Measurements from ENCODE around the gene NXPH2.

NXPH2 gene

DNA sequence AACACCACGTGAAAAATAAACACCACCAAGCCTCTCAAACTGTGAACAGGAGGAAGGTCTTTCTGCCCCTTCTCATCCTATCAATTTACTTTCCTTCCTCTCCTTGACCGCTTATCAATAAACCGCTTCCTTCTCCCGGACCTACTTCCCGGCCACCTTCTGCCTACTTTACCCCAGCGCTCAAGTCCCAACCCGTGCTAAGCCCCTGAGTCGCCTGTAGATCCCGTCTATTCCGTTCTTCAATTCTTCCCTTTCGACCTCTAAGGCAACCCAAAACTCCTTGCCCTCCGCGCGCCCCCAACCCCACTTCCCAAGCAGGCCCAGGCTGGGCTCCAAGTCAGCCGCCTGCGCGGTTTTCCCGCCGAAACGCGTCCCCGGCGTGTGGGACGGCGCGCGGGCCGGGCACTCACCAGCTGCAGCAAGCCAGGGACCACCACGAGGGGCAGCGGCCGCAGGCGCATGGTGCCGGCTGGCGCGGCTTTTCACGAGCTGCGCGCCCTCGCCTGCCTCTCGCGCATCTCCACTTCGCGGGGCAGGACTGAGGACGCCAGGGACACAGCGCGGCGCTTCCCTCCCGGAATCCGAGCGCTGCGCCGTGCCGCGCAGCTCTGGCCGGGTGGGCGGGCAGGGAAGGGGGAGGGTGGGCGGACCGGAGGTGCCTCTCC lies at the start of gene NXPH2:
TSS of gene NXPH2 (minus strand) at position 610 of the 665 bp plus-strand sequence. CDS start at position 461, 149 bp downstream.
- no peak for DNase-seq

DNA sequence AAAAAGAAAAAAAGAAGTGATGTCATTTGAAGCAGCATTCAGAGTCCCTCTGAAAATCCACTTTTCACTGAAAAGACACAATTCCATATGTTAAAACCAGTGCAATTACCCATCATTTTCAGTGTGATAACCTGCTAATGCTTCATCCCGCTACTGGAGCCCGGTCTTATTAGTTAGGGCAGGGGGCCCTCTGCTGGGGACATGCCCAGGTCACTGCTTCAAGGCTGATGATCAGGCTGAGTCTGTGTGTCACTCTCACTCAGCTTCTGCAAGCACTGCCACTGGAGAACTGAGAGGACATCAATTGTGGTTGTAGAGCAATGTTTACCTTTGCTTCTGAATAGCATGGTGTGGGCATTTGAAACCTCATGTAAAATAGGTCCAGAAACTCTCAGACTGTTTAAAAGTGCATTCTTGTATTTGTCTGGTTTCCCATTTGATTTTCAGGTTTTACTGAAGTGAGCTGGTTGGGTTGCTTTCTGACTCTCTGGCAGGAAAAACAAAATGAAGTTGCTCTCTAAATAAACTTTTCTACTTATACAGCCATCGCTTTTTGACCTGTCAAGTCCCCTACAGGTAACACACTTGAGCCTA lies 49.2 kb upstream of the NXPH2 start:
- DNase-seq, result no peak

DNA sequence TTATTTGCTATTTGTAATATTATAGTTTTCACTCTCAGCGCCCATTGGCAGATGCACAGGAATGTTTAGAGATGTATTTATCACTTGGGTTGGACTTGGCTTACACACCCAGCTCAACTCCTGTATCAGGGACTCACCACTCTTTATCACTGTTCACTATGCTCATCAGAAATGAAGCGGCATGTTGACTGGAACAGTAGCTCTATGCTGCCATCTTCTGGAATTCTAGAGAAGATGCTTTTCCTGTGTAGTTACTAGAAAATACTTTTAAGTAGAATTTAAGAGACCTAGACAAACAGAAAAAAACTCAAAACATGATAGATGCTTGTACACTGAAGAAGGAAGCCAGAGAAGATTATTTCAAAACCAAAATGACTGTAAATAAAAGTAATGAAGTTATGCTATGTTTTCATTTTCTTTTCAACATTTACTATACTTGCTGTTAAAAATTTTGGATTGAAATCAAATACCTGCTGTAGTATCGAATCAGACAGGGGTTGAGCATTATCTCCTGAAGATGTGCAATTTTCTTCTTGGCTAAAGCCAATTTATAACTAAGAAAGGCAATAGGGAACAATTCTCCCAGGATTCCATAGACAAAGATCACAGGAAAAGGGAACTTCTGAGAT lies 47.4 kb upstream of the NXPH2 start:
- DNase-seq, result peak; percentile 6

DNA sequence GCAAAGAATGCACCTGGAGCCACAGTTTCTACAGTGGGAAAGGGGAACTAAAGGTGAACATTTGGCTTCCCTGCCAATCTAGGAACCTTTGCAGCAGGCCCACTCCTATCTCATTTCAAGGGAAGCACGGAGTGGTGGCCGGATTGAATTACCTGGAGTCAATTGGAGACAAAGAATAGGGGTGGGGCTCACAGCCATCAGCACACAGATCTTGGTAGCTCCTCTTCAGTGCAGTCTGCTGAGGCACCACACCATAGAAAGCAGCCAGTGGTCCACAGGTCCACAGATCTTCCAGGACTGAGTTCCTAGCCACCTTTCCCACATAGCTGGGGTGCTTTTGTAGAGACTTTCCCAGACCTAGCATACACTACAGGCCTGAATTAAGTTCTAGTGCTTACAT lies 43.5 kb upstream of the NXPH2 start:
- no peak for DNase-seq

DNA sequence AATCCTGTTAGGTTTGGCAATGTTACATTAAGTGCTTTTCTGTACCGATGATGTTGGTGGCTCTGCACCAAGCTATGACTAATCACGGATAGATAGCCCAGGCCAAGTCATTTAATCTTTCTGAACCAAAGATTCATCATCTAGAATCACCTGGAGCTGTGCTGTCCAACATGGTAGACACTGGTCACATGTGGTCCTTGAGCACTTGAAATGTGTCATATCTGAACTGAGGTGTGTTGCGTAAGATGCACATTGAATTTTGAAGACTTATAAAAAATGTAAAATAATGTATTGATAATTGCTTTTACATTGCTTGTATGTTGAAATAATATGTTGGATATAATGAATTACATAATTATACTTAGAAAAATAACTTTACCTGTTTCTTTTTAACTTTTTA lies 39.8 kb upstream of the NXPH2 start:
- DNase-seq, result no peak

DNA sequence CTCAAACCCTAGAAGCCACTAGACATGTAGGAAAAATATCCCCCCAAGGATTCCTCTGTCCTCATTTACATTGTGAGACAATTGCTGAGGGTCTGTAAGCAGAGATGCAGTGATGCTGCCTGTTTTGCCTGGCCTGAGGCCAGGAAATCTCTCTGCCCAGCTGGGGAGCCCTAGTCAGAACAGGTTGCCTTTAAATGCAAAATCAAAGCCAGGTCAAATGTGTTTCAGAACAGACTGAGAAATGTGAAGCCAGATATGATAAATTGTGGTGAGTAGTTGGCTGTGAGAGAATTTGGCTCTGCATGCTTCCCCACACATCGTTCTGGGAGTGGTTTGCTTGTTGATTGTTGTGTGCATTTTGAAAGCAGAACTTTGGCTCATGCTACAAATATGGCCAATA lies 38.4 kb upstream of the NXPH2 start:
- DNase-seq, result no peak

DNA sequence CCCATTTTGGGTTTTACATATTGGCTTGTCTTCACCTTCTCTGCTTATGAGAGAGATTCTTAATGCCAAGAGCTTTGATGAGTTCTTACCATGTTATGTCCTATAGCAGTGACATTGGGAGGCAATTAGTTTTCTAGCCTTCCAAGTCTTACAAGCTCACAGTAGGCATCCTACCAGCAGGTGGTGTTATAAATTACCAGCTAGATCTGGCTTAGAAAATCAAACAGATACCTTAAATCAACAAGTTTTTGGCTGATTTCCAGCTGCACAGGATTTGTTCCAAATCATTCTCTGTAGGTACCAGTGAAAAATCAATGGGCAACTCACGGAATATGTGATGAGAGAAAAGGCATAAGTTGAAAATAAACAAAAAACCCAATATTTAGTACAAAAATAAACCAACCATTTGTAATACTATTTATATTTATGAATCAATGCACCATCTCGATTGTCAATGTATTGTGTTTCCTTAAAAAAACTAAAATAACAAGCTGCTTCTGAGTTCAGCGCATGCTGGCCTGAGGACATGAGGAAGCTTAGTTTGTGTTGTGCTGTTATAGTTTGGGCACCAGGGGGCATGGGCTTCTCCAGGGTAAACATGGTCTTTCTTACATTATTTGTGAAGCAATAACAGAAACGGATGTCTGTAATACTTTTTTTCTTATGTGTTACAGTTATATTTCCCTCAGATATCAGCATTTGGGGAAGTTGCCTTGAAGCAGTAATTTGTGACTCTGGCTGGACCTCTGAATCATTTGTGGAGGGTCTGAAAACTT lies 34.1 kb upstream of the NXPH2 start:
- DNase-seq, result peak; percentile 19

DNA sequence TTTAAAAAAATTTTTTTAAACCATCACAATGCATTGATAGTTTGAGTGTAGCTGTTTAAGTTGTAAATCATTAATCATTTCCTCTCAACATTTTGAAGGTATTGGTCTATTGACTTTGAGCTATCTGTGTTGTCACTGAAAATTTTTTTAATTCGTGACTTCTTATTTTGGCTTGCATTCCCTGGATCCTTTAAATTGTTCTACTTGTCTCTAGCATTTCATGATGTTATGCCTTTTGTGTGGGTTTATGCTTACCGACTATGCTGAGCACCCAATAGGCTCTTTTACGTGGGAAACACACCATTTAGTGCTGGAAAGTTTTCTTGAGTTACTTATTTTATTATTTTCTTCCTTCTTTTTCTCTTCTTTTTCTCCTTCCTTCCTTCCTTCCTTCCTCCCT lies 31.2 kb upstream of the NXPH2 start:
- DNase-seq, result no peak

DNA sequence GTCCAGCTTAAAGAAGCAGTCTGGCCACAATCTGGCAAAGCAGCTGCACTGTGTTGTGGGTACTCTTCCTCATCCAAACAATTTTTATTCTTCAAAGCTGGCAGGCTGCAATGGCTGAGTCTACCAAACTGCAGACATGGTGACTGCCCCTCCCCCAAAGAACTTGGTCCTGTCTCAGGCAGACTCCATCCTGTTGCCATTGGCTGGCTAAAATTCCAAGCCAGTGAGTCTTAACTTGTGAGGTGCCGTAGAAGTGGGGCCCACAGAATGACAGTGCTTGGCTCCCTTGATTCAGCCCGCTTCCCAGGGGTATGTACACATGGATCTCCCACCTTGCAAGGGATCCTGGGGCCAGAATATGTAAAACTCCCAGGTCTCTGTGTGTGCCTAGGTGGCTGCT lies 14.5 kb upstream of the NXPH2 start:
- DNase-seq, result no peak

DNA sequence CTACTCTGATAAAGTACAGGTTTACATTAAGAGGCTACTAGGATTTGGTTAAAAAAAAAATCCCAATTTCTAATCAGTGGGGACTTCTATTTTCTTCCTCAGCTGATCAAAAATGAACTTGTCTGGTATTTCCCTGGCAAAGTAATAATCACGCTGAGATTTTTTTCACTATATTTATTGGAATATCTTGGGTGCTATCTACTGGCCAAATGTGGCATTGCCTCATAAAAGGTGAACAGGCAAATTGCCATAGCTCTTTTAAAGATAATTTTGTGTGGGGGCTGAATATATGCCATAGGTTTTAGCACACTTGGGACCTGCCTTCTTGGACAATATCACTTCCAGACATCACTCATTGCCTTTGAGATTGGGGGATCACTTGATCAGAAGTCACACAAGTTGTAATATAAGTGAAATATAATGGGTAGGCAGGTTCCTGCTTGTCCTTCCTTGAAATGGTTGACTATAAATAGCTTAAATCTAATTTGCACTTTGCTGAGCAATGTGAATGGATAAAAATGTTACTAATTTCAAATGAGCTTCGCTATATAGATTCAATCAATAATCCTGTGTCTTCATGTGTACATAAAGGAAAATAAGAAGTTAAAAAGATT lies 7.0 kb upstream of the NXPH2 start:
- DNase-seq, result no peak

DNA sequence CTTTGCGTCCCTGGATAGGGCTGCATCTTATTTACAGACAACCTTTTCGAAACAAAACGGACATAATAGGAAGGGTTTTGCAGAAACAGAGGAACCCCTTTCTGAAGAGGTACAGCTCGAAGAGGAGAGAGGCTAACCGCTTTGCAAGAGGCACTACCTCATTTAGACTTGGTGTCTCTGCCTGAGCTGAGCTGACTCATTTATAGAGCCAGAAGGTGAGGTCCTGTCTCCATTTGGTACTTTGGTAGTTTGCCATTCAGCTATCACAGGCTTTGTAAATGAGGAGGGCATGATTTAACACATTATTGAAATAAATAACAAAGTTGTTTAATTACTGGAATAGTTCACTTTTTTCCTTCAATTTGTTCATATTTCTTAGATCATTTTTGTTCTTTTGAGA lies 2.2 kb upstream of the NXPH2 start:
- DNase-seq, result no peak

DNA sequence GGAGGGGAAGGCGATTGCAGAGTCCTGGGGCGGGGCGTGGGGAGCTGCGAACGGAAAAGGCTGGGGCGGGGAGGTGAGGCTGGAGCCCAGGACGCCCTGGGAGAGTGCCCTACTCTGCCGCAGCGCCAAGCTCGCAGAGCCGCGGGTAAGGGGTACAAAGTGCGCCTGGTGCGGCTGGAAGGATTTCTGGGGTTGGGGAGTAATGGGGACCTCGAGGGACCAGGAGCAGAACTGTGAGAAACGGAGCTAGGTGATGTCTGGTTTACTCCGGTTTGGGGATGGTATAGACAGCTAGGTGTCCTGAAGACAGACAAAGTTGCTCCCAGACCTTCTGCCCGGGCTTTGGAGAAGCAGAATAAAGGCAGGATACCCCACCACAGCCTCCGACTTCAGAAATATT lies 718 bp upstream of the NXPH2 start:
- DNase-seq, result no peak

DNA sequence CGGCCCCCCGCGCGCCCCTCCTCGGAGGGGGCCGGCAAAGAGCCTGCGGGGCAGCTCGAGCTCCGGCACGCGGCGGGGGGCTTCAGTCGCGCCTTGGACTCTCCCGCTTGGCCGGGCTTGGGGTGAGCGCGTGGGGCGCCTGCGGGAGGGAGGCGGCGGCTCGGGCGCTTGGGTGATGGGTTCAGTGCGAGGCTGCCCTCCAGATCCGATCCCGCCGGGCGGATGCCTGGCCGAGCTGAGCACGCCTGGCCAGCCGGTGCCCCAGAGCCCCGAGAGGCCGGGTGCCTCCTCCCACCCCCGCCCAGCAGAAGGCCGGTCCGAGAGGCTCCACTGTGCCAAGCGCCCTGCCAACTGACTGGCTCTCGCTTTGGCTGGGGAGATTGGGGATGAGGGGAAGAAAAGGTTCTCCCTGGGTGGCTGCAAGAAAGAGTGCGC lies 273 bp upstream of the NXPH2 start:
- no peak for DNase-seq

DNA sequence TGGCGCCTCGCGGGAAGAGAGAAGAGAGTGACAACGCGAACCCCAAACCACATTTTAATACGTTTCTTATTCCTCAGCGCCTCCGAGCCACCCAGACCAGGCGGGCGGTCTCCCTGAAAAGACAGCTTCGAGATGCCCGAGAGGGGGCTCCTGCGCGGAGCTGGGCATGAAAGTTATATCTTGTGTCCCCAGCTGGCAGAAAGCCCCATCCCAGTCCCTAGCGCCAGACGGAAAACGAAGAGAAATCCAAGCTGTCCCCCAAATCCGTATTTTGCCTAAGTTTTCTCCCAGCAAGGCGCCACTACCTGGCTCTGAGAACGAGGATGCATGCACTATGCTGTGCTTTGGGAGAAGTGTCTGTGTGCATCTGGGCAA lies 797 bp downstream of the NXPH2 start:
- no peak for DNase-seq

DNA sequence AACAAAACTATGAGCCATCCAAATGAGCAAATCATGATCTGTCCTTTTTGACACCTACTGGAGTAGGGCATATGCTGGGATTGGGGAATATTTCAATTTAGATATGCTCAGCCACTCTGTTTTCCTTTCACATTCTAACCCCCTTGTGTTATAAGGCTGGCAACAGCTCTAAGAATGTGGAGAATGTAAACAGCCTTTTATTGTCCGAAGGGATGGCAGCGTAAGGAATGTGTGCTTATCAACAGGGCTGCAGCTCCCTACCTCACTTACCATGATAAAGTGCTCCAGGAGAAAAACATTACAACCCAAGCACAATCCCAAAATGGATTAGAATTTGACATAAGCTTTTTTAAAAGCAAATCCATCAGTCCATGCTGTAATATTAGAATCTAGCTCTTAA lies 2.2 kb downstream of the NXPH2 start:
- DNase-seq, result no peak

DNA sequence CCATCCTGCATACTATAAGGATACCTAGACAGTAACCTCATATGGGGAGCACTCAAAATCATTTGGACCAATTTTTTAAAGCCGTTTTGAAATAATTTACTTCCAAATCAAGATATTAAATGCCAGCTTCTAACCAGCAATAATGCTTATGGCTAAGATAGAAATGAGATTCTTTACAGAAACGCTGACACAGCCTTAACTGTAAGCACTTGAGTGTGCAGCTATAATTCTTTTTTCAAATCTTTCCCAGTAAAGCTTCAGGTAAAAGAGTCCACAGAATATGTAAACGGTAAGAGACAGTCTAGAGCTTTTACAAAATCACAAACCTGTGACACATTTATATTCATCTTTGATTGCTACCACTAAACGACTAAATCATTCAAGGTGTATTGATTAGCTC lies 4.5 kb downstream of the NXPH2 start:
- no peak for DNase-seq

DNA sequence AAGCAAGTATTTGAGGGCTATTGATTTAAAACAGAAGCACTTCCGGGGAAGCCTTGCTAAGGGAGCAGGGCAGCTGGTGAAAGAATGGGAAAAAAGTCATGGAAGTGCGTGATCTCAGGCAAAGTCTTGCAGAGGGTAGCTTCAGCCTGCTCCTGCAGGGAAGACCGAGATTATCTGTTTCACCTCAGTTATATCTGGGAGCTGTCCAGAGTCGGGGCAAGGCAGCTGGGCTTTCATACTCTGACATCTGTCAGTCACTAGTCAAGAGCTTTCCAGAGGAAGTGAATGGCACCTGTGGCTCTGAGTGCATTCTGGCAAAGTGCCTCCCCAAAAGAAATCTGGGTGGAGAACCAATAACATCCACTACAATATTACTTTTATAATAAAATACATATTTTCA lies 8.7 kb downstream of the NXPH2 start:
- no peak for DNase-seq

DNA sequence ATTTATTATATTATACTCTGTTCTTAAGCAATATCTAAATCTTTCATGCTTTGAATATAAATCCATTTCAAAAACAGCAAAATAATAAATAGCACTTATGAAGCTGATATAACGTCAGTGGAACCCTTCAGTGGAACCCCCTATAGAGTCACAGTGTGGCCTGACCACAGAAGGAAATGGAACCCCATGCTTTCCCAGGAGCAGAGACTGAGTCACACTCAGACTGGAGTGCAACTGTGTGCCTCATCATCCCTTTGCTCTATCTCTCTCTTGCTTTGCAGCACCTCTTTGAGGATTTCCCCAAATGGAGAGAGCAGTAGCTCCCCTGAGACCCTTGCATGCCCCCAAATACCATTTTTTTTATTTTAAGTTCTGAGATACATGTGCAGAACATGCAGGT lies 13.1 kb downstream of the NXPH2 start:
- DNase-seq, result no peak

DNA sequence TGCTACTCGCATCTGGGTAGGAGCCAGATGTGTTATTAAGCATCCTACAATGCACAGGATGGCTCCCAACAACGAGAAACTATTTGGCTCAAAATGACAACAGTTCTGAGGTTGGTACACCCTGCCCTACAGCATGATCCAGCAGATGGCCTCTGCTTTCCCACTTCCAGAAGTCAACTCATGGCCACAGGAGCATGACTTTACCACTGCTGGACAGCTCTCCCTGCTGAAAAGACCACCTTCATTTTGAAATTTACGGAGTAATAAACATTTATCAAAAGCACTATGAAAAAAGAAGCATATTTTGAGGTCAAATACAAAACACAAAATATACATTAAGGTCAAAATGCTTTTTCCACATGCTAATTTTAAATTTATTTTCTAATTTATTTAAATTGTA lies 13.7 kb downstream of the NXPH2 start:
- no peak for DNase-seq

DNA sequence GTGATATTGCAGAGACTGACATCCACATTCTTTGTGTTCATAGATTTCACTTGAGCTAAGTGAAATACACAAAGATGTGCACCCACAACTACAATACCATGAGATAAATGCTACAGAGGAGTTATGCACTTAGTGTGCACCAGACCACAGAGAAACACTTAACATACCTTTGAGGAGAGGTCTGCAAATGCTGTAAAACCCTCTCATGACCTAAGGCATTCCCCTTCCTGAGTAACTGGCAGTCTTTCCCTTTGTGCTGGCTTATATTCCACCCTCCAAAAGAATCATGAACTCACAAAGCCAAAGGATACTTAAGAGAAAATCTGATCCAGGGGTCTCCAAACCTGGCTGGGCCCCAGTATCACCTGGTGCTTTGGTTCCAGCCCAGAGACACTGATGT lies 16.2 kb downstream of the NXPH2 start:
- DNase-seq, result no peak

DNA sequence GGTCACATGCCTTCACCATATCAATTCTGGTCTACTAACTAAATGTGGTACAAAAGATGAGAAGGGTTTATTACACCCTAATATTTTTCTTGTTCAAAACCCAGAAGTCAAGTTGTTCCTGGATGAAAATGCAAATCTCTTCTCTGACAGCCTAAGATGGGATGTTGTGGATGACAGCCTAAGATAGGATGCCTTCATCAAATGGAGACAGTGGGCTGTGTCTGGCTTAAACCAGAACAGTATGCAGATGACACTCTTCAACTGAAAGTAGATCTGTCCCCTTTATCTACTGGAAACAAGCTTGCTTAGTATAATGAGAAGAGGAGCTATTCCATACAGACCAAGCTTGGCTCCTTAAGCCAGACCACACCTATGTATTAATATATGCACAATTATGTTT lies 17.7 kb downstream of the NXPH2 start:
- no peak for DNase-seq

DNA sequence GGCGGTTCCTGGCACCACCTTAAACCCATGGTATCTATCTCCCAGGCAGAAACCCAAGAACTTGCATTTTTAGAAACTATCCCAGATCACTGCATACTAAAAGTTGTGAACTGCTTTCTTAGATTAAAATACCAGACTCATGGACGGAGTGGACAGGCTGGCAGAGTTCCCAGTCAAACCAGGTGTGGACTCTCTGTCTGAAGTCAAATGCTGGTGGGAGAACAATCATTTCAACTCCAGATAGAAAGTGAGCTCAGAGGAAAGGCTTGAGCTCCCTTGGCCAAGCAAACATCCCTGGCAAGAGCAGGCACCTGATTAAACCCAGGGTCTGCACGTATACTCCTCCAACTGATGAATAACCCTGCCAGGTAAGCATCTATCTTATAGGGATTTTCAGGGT lies 19.5 kb downstream of the NXPH2 start:
- DNase-seq, result no peak

DNA sequence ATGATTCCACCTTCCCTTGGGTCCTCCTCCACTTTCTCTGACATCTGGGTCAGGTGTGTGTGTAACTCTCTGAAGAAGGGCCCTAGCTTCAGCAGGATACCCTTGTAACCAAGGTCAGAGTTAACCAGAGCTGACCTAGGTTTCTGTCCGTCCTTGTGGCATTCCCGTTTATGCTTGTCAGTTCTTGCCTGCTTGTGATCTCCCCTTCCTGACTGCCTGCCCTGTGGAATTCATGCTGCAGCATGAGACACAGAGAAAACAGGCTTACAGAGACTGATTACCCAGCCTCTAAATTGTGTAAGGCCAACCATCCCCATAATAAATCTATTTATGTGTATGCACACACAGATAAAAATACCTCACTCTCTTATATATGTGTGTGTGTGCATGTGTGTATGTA lies 22.8 kb downstream of the NXPH2 start:
- no peak for DNase-seq
